ENCODE results near the gene ERC1.
"Not testable (repeated sequence)": the region's sequence is repeated elsewhere in the genome, so short reads cannot be mapped to it uniquely, and the experiment has no call there.

ERC1 gene

GRCh38 chr12:1329784-1330476, 338.9 kb downstream of the ERC1 start:
- DNase-seq, result no peak

- no peak for DNase-seq
Observed at GRCh38 chr12:1330477-1330827, 339.4 kb downstream of the ERC1 start.

GRCh38 chr12:1332327-1332726, 341.3 kb downstream of the ERC1 start:
- DNase-seq, result no peak

GRCh38 chr12:1338483-1339177, 347.6 kb downstream of the ERC1 start:
- no peak for DNase-seq

- not testable (repeated sequence) for DNase-seq
Observed at GRCh38 chr12:1339178-1339541, 348.1 kb downstream of the ERC1 start.

- DNase-seq, result no peak
Observed at GRCh38 chr12:1339618-1340319, 348.7 kb downstream of the ERC1 start.

- not testable (repeated sequence) for DNase-seq
Observed at GRCh38 chr12:1341270-1341669, 350.2 kb downstream of the ERC1 start.

- no peak for DNase-seq
Observed at GRCh38 chr12:1343422-1343821, 352.4 kb downstream of the ERC1 start.

GRCh38 chr12:1344245-1344644, 353.2 kb downstream of the ERC1 start:
- no peak for DNase-seq

GRCh38 chr12:1346126-1346525, 355.1 kb downstream of the ERC1 start:
- no peak for DNase-seq

- no peak for DNase-seq
Observed at GRCh38 chr12:1347294-1347693, 356.3 kb downstream of the ERC1 start.

- no peak for DNase-seq
Observed at GRCh38 chr12:1348606-1349005, 357.6 kb downstream of the ERC1 start.

- no peak for DNase-seq
Observed at GRCh38 chr12:1350055-1350933, 359.3 kb downstream of the ERC1 start.

- no peak for DNase-seq
Observed at GRCh38 chr12:1350934-1351240, 359.9 kb downstream of the ERC1 start.

GRCh38 chr12:1351926-1352325, 360.9 kb downstream of the ERC1 start:
- DNase-seq, result no peak

- no peak for DNase-seq
Observed at GRCh38 chr12:1353451-1353850, 362.4 kb downstream of the ERC1 start.

GRCh38 chr12:1355396-1355795, 364.4 kb downstream of the ERC1 start:
- DNase-seq, result no peak

- not testable (repeated sequence) for DNase-seq
Observed at GRCh38 chr12:1355871-1356270, 364.8 kb downstream of the ERC1 start.

GRCh38 chr12:1356285-1356684, 365.3 kb downstream of the ERC1 start:
- DNase-seq, result no peak

- DNase-seq, result no peak
Observed at GRCh38 chr12:1357171-1357570, 366.1 kb downstream of the ERC1 start.

- DNase-seq, result no peak
Observed at GRCh38 chr12:1357711-1358110, 366.7 kb downstream of the ERC1 start.

GRCh38 chr12:1360441-1361210, 369.6 kb downstream of the ERC1 start:
- no peak for DNase-seq
